ENCODE results near the gene GMEB1.
"Not testable (repeated sequence)": the region's sequence is repeated elsewhere in the genome, so short reads cannot be mapped to it uniquely, and the experiment has no call there.

Gene GMEB1

GRCh38 chr1:28672971-28673370 is 4.4 kb downstream of the GMEB1 start:
- not testable (repeated sequence) for DNase-seq

- no peak for DNase-seq
Observed at GRCh38 chr1:28675924-28676257, 7.3 kb downstream of the GMEB1 start.

DNA sequence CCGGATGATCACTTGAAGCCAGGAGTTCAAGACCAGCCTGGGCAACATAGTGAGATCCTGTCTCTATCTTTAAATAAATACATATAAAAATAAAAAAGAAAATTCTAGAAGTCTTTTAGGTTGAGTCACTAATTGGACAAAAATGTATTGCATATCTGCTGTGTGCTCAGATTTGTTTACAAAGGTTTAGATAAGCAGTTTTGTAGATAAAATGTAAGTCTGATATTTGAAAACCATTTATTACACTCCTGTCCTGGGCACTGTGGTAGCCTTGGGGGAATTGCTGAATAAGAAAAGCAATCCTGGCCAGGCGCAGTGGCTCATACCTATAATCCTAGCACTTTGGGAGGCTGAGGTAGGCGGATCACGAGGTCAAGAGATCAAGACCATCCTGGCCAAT is 11.6 kb downstream of the GMEB1 start:
- DNase-seq, result no peak

DNA sequence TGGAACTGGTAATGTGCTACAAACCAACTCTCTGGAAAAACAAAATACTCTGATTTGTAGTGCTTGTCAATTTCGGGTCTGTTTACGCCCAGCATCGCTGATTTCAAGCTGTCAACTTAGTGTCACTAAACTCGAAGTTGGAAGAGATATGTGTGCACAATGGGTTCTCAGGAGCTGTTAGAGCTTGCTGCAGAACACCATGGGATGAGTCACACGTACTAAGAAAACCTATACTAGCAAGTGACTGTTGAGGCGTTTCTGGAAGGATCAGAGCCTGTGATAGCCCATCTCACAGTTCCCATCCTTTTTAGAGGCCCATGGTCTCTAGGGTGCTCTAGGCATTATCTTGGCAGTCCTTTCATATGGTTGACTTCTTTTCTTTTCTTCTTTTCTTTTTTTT is 14.3 kb downstream of the GMEB1 start:
- DNase-seq, result no peak

DNA sequence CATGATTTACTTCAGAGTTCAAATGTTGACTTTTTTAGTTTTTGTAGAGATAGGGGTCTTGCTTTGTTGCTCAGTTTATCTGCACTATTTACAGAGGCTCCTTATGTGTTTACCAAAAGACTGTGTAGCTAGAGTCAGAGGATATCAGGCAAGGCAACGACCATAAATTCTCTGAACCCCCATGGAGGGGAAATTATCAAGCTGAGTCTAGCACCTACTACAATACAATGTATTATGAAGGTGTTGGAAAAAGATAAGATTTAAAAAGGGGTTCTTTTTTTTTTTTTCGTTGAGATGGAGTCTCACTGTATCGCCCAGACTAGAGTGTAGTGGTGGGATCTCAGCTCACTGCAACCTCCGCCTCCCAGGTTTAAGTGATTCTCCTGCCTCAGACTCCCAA is 16.4 kb downstream of the GMEB1 start:
- DNase-seq, result no peak

DNA sequence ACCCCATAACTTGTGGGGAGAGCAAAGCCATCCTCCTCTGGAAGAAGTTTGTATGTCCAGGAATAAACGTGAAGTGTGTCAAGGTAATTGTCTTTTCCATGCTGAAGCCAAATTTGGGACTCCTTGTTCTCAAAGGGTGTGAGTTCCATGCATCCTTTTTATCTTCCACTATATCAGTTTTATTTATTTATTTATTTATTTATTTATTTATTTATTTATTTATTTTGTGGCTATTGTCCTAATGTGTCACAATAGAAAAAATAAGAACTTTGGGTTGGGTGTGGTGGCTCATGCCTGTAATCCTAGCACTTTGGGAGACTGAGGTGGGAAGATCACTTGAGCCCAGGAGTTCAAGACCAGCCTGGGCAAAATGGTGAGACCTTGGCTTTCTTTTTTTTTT is 23.0 kb downstream of the GMEB1 start:
- DNase-seq, result not testable (repeated sequence)

GRCh38 chr1:28703629-28704028 is 35.0 kb downstream of the GMEB1 start:
- DNase-seq, result no peak

GRCh38 chr1:28716336-28716735 is 47.8 kb downstream of the GMEB1 start:
- DNase-seq, result no peak

DNA sequence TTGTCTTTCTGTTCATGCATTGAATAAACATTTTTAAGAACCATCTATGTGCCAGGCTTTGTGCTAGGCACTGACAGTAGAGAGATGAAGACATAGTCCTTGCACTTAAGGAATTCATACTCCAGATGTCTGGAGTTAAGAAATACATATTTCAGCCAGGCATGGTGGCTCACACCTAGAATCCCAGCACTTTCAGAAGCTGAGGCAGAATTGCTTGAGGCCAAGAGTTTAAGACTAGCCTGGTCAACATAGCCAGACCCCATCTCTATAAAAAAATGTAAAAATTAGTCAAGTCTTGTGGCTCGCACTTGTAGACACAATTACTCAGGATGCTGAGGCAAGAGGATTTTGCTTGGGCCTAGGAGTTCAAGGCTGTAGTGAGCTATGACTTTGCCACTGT is 49.6 kb downstream of the GMEB1 start:
- DNase-seq, result no peak

DNA sequence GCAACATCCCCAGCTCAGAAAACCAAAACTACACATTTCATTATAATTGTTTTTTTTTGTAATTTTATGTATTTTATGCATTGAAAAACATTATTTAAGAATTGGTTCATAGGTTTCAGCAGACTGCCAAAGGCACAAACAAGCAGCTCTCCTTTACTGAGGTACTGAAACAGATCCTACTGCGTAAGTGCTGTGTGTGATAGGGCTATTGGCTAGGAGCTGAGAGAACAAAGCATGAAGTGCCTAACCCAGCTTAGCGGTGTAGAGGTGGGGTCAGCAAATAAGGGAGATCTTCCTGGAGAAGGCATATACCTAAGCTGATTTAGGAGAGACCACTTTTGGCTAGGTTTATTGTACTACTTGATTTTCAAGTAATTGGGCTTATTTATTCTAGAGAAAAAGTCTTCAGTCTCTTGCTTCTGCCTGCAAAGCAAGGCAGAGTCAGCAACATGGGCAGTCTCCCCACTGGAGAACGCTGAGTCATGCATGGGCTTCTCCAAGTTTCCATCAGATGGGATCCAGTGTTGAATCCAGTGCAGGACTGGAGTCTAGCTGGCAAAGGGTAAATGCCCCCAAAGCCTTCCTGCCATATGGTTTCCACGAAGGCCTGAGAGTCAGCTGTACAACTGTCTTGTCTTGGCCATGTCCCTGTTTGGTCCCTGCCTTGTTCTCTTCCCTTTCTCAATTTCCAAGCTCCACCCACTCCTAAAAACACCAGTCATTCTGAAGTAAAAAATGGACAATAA is 50.2 kb downstream of the GMEB1 start:
- no peak for DNase-seq

GRCh38 chr1:28719332-28719619 is 50.7 kb downstream of the GMEB1 start:
- DNase-seq, result no peak

- no peak for DNase-seq
Observed at GRCh38 chr1:28720376-28720775, 51.8 kb downstream of the GMEB1 start.

DNA sequence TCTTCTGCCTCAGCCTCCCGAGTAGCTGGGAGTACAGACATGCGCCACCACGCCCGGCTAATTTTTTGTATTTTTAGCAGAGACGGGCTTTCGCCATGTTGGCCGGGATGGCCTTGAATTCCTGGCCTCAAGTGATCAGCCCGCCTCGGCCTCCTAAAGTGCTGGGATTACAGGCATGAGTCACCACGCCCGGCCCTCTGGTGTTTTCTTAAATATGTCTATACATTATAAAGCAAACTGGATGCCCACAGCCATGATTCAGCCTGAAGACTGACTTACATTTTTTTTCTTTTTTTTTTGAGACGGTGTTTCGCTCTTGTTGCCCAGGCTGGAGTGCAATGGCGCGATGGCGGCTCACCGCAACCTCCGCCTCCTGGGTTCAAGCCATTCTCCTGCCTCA is 53.3 kb downstream of the GMEB1 start:
- not testable (repeated sequence) for DNase-seq

DNA sequence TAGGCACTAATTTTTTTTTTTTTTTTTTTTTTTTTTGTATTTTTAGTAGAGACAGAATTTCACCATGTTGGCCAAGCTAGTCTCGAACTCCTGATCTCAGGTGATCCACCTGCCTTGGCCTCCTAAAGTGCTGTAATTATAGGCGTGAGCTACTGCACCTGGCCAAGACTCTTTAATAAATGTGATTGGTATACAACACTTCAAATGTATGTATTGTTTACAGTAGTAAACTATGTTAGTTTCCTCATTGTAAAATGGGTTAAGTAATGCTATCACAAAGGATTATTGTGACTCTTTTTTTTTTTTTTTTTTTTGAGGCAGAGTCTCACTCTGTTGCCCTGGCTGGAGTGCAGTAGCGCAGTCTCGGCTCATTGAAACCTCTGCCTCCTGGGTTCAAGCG is 56.8 kb downstream of the GMEB1 start:
- not testable (repeated sequence) for DNase-seq

DNA sequence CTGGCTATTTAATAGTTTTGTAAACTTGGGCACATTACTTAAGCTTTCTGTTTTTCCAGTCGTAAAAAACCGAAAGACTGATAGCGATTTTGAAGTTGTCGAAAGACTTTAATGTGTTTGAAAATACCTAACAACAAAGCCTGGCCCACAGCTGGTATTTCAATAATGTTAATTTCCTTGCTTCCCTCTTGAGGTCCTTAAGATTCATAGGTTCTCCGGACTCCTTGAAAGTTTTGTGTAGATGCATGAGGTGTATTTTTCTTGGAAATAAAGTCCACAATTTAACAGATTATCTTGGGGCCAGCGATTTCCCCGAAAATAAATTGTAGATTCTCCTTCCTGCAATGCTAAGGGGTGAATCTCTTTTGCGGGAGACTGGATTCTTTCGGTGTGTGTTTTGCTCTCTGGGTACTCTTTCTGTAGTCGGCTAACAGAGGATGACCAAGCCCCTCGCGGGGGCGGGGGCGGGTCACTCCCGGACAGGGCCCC is 67.4 kb downstream of the GMEB1 start:
- no peak for DNase-seq

DNA sequence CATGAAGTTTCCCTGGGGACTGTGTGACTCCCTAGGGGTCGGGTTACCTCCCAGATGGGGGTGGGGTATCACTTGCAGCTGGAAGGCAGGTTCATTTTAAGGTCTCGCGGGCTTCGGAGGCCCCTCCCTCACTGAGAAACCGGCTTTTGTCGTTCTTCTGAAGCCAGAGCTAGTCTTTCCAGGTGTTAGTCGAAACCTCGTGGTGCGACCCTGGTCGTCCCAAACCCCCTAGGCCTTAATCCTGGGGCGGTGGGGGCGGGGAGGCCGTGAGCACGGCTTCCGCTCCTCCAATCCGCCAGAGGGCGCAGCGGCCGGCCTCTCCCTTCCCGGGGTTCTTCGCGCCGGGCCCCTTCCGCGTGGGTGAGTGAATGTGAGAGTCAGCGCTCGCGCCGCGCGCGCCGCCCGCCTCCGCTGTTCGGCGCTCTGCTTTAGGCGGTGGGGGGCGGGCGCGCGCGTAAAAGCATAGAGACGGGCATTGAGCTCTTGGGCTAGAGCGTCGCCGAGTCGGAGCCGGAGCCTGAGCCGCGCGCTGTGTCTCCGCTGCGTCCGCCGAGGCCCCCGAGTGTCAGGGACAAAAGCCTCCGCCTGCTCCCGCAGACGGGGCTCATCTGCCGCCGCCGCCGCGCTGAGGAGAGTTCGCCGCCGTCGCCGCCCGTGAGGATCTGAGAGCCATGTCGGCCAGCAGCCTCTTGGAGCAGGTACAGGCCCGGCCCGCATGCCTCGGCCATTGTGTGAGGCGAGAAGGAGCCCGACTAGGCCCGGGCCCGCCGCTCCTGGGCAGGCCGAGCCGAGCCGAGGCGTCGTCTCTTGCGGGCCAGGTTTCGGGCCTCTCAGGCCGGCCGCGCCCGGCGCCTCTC is 68.1 kb downstream of the GMEB1 start, which contains the start of gene YTHDF2:
Gene YTHDF2, plus strand, starts transcription at position 491 of the 857 bp plus-strand sequence. Its CDS starts 181 bp downstream, at position 672.
- DNase-seq, result peak; percentile 95

GRCh38 chr1:28737307-28738132 is 68.9 kb downstream of the GMEB1 start:
- DNase-seq, result peak; percentile 81

- no peak for DNase-seq
Observed at GRCh38 chr1:28740118-28740517, 71.5 kb downstream of the GMEB1 start.

GRCh38 chr1:28744184-28744583 is 75.6 kb downstream of the GMEB1 start:
- DNase-seq, result no peak

- no peak for DNase-seq
Observed at GRCh38 chr1:28745653-28746173, 77.1 kb downstream of the GMEB1 start.

GRCh38 chr1:28750330-28750729 is 81.7 kb downstream of the GMEB1 start:
- DNase-seq, result no peak

GRCh38 chr1:28750771-28751294 is 82.2 kb downstream of the GMEB1 start:
- not testable (repeated sequence) for DNase-seq

Measured in NCI-H1105 treated with DMSO at 0.1 percent for 48 hours (cell line).